Activated CD4-positive, alpha-beta T cell treated with anti-CD3 and anti-CD28 coated beads, Interleukin-2, amount 50 U/mL, for 24 hours (primary cell): ENCODE results near the gene ANKRD18B.
"Not testable (repeated sequence)": the region's sequence is repeated elsewhere in the genome, so short reads cannot be mapped to it uniquely, and the experiment has no call there.

ENCODE experiments used
- DNase-seq, 2 donors: peaks; one replicate each; pipeline ENCODE4 v3.0.0-alpha.2; 2020; ENCODE audit warnings: low read depth in 1 of 2, low spot score in 1 of 2

Gene ANKRD18B

DNA sequence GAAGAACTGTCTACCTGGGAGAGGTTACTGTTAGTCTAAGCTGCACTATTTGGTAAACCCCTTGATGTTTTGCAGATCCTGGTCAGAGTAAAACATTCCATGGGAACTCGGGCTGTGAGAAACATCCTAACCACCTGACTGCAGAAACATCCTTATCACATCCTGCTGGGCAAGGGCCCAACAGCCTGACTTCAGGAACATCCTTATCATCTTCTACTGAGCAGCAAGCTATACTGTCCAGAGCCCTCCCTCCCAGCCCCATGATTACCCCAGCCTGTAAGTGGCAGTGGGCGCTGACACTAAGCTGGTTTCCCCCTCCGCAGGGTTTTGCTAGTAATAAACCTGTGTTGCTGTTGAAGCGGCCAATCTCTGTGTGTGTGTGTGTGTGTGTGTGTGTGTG is 80.9 kb downstream of the ANKRD18B start:
- not testable (repeated sequence) for DNase-seq

DNA sequence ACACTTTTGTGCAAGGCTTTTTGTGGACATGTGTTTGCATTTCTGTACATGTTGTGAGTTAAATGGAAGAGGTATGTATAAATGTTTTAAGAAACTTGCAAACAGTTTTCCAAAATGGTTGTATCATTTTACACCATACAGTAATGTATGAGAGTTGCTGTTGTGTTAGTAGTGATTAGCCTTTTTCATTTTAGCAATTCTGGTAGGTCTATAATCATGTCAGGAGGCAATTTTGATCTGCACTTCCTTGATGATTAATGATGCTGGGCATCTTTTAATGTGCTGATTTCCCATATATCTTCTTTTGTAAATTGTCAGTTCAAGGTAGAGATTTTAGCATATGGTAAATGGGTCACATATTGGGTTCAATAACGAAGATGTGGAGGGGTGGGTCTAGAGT is 87.3 kb downstream of the ANKRD18B start:
- DNase-seq: no peak

DNA sequence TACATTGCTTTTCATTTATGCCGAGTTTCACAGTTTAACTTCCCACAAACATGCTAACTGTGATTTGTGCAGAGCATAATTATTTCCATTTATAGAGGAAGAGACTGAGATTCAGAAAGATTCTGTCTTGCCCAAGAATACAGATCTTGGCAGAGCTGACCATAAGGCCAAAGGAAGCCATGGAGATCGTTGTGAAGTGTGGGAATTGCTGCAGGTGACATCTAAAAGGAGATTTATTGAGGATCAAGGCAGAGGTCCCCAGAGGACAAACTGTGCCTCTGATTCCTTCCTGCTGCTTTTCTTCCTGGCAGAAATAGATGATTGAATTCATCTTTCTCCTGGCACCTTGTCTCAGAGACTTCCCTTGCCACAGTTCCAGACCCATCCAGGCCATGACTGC is 88.4 kb downstream of the ANKRD18B start:
- not testable (repeated sequence) for DNase-seq

DNA sequence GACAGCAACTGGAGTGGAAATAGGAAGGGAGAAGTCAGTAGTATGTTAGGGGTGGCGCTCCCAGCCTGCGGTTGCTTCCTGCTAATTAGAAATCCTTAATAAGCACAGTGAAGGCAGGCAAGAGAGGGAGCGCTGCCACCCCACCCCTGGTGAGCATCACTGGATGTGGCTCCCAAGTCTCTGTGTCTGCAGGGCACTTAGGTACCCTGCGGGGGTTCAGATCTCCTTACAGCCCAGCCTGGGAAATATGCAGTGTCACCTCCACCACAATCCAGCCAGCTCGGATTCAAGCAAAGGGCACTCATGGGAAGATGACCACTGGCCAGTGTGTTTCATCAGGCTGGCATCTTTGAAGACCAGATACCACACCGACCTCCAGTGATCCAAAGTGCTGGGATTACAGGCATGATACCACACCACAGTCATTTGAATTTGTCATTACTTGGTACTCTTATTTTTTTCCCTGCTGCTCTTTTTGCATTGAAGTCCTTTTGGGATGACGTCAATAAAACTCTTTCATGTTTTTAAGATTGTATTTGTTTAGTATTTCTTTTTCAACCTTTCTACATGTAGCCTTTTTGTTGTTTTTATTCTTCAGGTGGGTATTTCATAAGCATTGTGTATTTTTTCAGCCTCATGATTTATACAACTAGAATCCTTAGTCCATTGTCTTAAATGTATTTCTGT is 90.1 kb downstream of the ANKRD18B start:
- DNase-seq: no peak

DNA sequence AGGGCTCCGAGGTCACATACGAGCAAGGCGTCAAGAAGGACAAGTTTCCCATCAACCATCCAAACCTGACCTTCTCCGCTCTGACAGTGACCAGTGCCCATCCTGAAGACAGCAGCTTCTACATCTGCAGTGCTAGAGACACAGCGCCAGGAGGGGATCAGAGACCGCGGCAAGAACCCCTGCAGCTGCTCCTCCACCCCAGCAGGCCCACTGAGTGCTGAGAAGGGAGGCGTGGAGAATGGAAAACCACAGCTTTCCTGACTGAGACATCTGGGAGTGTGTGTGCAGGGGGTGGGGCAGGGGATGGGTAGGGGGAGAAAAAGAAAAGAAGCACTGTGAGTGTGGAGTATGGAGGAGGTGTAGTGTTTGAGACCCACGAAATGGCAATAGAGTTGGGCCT is 94.3 kb downstream of the ANKRD18B start:
- DNase-seq: not testable (repeated sequence)

DNA sequence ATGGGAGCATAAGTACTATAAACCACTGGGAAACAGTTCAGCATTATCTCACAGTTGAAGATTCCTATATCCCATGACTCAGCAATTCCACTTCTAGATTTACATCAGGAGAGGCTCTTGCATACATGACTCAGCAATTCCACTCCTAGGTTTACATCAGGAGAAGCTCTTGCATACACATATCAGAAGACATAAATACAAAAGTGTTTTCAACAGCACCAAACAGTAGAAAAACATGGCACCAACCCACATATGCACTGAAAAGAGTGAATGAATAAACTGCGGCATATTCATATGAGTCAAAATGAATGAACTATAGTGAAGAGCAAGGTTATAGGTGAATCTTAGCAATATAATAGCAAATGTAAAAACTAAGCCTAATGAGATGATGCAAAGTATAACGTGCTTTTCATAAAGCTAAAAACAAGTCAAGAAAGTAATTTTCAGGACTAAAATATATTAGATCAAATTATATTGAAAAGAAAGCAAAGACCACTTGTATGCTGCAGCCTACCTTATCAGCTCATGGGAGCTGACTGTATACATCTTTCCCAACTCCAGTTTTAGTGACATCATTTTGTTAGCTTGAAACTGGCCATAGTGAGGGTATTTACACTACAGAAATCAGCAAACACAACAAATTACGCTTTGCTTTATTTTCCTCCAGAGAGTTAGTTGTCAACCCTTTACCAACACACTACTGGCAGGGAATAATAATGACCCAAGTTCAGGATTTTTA is 95.8 kb downstream of the ANKRD18B start:
- no peak for DNase-seq

DNA sequence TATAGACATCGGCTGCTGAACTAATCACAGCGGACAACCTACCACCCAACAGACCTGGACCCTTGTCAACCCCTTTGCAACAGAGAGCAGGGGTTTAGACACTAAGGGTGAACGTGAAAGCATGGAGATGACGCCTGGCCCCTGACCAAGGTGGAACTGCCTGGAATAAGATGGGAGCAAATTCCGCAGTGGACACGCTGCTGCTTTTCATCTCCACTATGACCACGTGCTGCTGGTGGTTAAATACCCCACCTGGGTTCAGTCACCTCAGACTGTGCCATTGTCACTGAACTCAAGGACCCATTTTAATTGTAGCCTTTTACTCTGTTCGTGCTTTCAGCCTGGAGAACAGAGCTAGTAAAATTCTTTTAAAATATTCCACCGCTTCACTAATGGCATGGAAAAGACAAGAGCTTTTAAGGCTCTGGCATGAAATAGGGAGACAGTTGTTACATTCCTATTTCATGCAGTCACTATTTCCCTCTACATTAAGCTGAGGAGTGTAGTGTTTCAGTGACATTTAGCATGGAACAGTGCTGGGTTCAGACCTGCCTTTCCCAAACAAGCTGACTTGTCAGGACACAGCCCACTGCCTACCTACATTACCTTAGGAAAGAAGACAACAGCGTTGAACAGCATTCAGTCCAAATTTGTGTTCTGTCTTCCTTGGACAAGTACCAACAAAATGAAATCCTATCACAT is 96.8 kb downstream of the ANKRD18B start:
- no peak for DNase-seq
